ENCODE measurements around the gene TXNDC2. TPM values are rescaled to one million over a fixed set of nuclear protein-coding genes. Genes with fewer than 3 reads are reported as not detected.
"Not testable (repeated sequence)": the region's sequence is repeated elsewhere in the genome, so short reads cannot be mapped to it uniquely, and the experiment has no call there.

TXNDC2 gene
- polyA plus RNA-seq, 4 donors, result 0.03 to 0.10 TPM; not detected in 2

DNA sequence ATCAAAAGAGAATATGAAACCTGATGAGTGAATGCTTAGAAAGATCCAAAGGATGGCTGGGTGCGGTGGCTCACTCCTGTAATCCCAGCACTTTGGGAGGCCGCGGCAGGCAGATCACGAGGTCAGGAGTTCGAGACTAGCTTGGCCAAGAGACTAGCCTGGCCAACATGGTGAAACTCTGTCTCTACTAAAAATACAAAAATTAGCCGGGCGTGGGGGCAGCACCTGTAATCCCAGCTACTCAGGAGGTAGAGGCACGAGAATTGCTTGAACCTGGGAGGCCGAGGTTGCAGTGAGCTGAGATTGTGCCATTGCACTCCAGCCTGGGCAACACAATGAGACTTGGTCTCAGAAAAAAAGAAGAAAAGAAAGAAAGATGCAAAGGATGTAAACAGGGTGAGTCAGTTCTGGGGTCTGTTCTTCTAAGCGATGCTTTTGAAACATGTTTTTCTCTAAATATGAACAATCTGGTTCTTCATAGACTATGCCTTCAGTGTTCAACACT is 12.1 kb downstream of the TXNDC2 start:
- not testable (repeated sequence) for H3K27me3 ChIP-seq (ENCODE audit: control insufficient read depth in 3 of 3, insufficient read depth in 3 of 3, low read length in 3 of 3); H3K9me3 ChIP-seq (ENCODE audit: control insufficient read depth in 2 of 2, insufficient read depth in 1 of 2, low read depth in 1 of 2, low read length in 1 of 2); DNase-seq; H3K4me3 ChIP-seq (ENCODE audit: low read depth in 1 of 3, low read length in 3 of 3); H3K36me3 ChIP-seq (ENCODE audit: control insufficient read depth in 3 of 3, insufficient read depth in 2 of 3, low read depth in 1 of 3, low read length in 3 of 3); FAIRE-seq; H3K27ac ChIP-seq (ENCODE audit: low read depth in 1 of 3, low read length in 2 of 3); H3K4me1 ChIP-seq (ENCODE audit: control insufficient read depth in 3 of 3, insufficient read depth in 2 of 3, low read depth in 1 of 3, low read length in 2 of 3)
- 92 to 96% (median 95%) methylated on average over 10 of the region's 10 CpGs for WGBS, 3 donors

DNA sequence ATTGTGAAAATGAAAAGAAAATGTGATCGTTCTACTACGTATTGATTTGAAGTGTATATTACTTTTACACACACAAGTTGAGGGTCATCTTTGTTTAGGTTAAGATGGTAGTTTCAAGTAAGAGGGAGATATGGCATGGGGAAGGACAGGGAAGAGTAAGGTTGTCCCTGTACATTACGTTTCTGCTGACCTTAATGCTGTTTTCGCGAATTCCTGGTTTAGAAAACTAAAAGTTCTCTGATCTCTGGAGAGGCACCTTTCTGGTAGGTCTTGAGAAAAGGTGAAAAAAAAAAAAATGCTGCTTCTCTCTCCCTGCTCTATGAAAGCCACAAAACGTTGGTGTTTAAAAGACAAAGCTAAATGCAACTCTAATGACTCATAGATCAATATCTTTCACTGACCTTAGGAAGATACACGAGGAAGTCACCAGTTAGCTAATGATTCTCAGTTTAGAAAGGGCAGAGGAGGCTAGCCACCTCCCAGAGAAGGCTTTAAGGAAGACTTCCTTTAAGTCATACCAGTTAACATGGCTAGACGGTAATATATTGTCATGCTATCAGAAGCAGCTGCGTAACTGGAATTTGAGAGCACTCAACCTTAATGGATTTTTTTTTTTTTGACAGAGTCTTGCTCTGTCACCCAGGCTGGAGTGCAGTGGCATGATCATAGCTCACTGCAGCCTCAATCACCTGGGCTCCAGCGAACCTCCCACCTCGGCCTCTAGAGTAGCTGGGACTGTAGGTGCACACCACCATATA is 13.2 kb downstream of the TXNDC2 start:
- FAIRE-seq (no peak), DNase-seq (peak; percentile 63 to 79)
- WGBS, 3 donors, result 63 to 66% (median 64%) methylated on average over 11 of the region's 11 CpGs
- peak overlapping the region in 1 of 3 donors; percentile 14 for H3K27ac ChIP-seq (ENCODE audit: low read depth in 1 of 3, low read length in 2 of 3)
- no peak overlapping the region for H3K4me3 ChIP-seq (ENCODE audit: low read depth in 1 of 3, low read length in 3 of 3)
- H3K27me3 ChIP-seq (ENCODE audit: control insufficient read depth in 3 of 3, insufficient read depth in 3 of 3, low read length in 3 of 3), result no peaks in the 10 kb centered on the region
- H3K9me3 ChIP-seq (ENCODE audit: control insufficient read depth in 2 of 2, insufficient read depth in 1 of 2, low read depth in 1 of 2, low read length in 1 of 2), result no peaks in the 10 kb centered on the region
- peaks cover 0 to 2% (median 2%) of the 10 kb centered on the region in 3 donors for H3K4me1 ChIP-seq (ENCODE audit: control insufficient read depth in 3 of 3, insufficient read depth in 2 of 3, low read depth in 1 of 3, low read length in 2 of 3)
- no peaks in the 10 kb centered on the region for H3K36me3 ChIP-seq (ENCODE audit: control insufficient read depth in 3 of 3, insufficient read depth in 2 of 3, low read depth in 1 of 3, low read length in 3 of 3)

DNA sequence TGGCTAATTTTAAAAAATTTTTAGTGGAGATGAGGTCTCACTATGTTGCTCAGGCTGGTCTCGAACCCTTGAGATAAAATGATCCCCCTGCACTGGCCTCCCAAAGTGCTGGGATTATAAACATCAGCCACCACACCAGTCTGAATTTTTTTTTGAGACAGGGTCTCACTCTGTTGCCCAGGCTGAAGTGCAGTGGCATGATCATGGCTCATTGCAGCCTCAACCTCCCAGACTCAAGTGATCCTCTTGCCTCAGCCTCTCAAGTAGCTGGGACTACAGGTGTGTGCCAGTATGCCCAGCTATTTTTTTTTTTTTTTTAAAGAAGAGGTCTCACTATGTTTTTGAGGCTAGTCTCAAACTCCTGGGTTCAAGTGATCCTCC is 13.8 kb downstream of the TXNDC2 start:
- not testable (repeated sequence) for H3K4me3 ChIP-seq (ENCODE audit: low read depth in 1 of 3, low read length in 3 of 3); DNase-seq; H3K36me3 ChIP-seq (ENCODE audit: control insufficient read depth in 3 of 3, insufficient read depth in 2 of 3, low read depth in 1 of 3, low read length in 3 of 3); H3K27me3 ChIP-seq (ENCODE audit: control insufficient read depth in 3 of 3, insufficient read depth in 3 of 3, low read length in 3 of 3); H3K9me3 ChIP-seq (ENCODE audit: control insufficient read depth in 2 of 2, insufficient read depth in 1 of 2, low read depth in 1 of 2, low read length in 1 of 2); FAIRE-seq; H3K27ac ChIP-seq (ENCODE audit: low read depth in 1 of 3, low read length in 2 of 3); H3K4me1 ChIP-seq (ENCODE audit: control insufficient read depth in 3 of 3, insufficient read depth in 2 of 3, low read depth in 1 of 3, low read length in 2 of 3)
- 84 to 95% (median 91%) methylated on average over 1 of the region's 1 CpG for WGBS, 3 donors

DNA sequence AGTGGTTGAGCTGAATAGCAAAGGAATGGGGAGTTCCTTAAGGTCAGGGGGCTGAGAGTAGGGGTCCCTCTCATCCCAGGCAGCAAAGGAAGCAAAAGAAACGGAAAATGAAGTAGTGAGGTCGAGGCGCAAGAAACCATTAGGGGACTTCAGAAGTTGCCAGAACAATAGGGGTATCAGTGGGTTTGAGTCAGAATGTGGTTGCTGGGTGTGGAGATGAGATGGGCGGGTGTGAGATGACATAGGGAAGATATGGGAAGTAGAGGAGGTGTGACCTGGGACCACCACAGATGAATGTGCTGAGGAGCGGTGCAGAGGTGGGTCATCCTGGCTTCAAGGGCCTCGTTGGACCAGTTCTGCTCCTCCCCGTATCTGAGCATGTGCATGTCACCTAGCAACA is 14.9 kb downstream of the TXNDC2 start:
- Histone ChIP-seq H3K36me3 (ENCODE audit: control insufficient read depth in 3 of 3, insufficient read depth in 2 of 3, low read depth in 1 of 3, low read length in 3 of 3) (no peaks in the 10 kb centered on the region), H3K27me3 (ENCODE audit: control insufficient read depth in 3 of 3, insufficient read depth in 3 of 3, low read length in 3 of 3) (peaks cover 0 to 1% (median 0%) of the 10 kb centered on the region in 3 donors), H3K4me1 (ENCODE audit: control insufficient read depth in 3 of 3, insufficient read depth in 2 of 3, low read depth in 1 of 3, low read length in 2 of 3) (peaks cover 0 to 2% (median 0%) of the 10 kb centered on the region in 3 donors), H3K9me3 (ENCODE audit: control insufficient read depth in 2 of 2, insufficient read depth in 1 of 2, low read depth in 1 of 2, low read length in 1 of 2) (no peaks in the 10 kb centered on the region), H3K27ac (ENCODE audit: low read depth in 1 of 3, low read length in 2 of 3) (no peak overlapping the region), H3K4me3 (ENCODE audit: low read depth in 1 of 3, low read length in 3 of 3) (no peak overlapping the region)
- FAIRE-seq, result no peak
- DNase-seq, result no peak
- 87 to 91% (median 89%) methylated on average over 7 of the region's 7 CpGs for WGBS, 3 donors

DNA sequence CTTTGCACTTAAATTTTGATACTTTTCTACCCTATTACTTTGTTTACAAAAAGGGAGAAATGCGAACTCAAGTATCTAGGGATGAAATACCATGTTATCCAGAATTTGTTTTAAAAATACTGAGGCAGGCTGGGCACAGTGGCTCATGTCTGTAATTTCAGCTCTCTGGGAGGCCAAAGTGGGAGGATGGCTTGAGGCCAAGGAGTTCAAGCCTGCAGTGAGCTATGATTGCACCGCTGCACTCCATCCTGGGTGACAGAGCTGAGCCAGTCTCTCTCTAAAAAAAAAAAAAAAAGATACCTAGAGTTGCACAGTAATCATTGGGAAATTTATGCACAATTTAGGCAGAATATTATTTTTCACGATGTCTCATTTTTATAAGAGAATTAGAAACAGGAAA is 15.6 kb downstream of the TXNDC2 start:
- FAIRE-seq (no peak), DNase-seq (no peak)
- peaks cover 0 to 2% (median 0%) of the 10 kb centered on the region in 3 donors for H3K4me1 ChIP-seq (ENCODE audit: control insufficient read depth in 3 of 3, insufficient read depth in 2 of 3, low read depth in 1 of 3, low read length in 2 of 3)
- H3K9me3 ChIP-seq (ENCODE audit: control insufficient read depth in 2 of 2, insufficient read depth in 1 of 2, low read depth in 1 of 2, low read length in 1 of 2), result no peaks in the 10 kb centered on the region
- WGBS, 3 donors, result 87 to 96% (median 94%) methylated on average over 3 of the region's 3 CpGs
- H3K36me3 ChIP-seq (ENCODE audit: control insufficient read depth in 3 of 3, insufficient read depth in 2 of 3, low read depth in 1 of 3, low read length in 3 of 3), result no peaks in the 10 kb centered on the region
- peaks cover 0 to 1% (median 0%) of the 10 kb centered on the region in 3 donors for H3K27me3 ChIP-seq (ENCODE audit: control insufficient read depth in 3 of 3, insufficient read depth in 3 of 3, low read length in 3 of 3)
- H3K27ac ChIP-seq (ENCODE audit: low read depth in 1 of 3, low read length in 2 of 3), result no peak overlapping the region
- no peak overlapping the region for H3K4me3 ChIP-seq (ENCODE audit: low read depth in 1 of 3, low read length in 3 of 3)

DNA sequence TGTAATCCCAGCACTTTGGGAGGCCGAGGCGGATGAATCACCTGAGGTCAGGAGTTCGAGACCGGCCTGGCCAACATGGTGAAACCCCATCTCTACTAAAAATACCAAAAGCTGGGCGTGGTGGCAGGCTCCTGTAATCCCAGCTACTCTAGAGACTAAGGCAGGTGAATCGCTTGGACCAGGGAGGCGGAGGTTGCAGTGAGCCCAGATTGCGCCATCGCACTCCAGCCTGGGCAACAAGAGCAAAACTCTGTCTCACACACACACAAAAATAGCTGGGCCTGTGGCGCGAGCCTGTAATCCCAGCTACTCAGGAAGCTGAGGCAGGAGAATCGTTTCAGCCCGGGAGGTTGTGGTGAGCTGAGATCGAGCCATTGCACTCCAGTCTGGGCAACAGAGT is 16.5 kb downstream of the TXNDC2 start:
- H3K9me3 ChIP-seq (ENCODE audit: control insufficient read depth in 2 of 2, insufficient read depth in 1 of 2, low read depth in 1 of 2, low read length in 1 of 2); H3K4me1 ChIP-seq (ENCODE audit: control insufficient read depth in 3 of 3, insufficient read depth in 2 of 3, low read depth in 1 of 3, low read length in 2 of 3); H3K36me3 ChIP-seq (ENCODE audit: control insufficient read depth in 3 of 3, insufficient read depth in 2 of 3, low read depth in 1 of 3, low read length in 3 of 3); FAIRE-seq; H3K4me3 ChIP-seq (ENCODE audit: low read depth in 1 of 3, low read length in 3 of 3); DNase-seq; H3K27me3 ChIP-seq (ENCODE audit: control insufficient read depth in 3 of 3, insufficient read depth in 3 of 3, low read length in 3 of 3); H3K27ac ChIP-seq (ENCODE audit: low read depth in 1 of 3, low read length in 2 of 3): not testable (repeated sequence)
- 92 to 95% (median 93%) methylated on average over 14 of the region's 14 CpGs for WGBS, 3 donors

DNA sequence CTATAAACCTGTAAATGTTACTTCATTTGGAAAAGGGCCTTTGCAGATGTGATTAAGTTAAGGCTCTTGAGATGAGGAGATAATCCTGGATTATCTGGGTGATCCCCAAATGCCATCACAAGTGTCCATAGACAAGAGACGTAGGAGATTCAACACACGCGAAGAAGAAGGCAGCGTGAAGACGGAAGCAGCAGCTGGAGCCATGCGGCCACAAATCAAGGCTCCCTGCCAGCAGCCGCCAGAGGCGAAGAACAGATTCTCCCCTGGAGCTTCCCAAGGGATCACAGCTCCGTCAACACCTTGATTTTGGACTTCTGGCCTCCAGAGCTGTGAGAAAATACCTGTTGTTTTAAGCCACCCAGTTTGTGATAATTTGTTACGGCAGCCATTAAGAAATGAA is 17.1 kb downstream of the TXNDC2 start:
- H3K4me1 ChIP-seq (ENCODE audit: control insufficient read depth in 3 of 3, insufficient read depth in 2 of 3, low read depth in 1 of 3, low read length in 2 of 3), result peaks cover 0 to 2% (median 0%) of the 10 kb centered on the region in 3 donors
- peaks cover 0 to 1% (median 0%) of the 10 kb centered on the region in 3 donors for H3K27me3 ChIP-seq (ENCODE audit: control insufficient read depth in 3 of 3, insufficient read depth in 3 of 3, low read length in 3 of 3)
- 78 to 89% (median 88%) methylated on average over 10 of the region's 10 CpGs for WGBS, 3 donors
- no peak for FAIRE-seq
- H3K27ac ChIP-seq (ENCODE audit: low read depth in 1 of 3, low read length in 2 of 3), result no peak overlapping the region
- DNase-seq, result no peak
- no peak overlapping the region for H3K4me3 ChIP-seq (ENCODE audit: low read depth in 1 of 3, low read length in 3 of 3)
- peaks cover 0 to 1% of the 10 kb centered on the region in 2 donors for H3K9me3 ChIP-seq (ENCODE audit: control insufficient read depth in 2 of 2, insufficient read depth in 1 of 2, low read depth in 1 of 2, low read length in 1 of 2)
- no peaks in the 10 kb centered on the region for H3K36me3 ChIP-seq (ENCODE audit: control insufficient read depth in 3 of 3, insufficient read depth in 2 of 3, low read depth in 1 of 3, low read length in 3 of 3)

DNA sequence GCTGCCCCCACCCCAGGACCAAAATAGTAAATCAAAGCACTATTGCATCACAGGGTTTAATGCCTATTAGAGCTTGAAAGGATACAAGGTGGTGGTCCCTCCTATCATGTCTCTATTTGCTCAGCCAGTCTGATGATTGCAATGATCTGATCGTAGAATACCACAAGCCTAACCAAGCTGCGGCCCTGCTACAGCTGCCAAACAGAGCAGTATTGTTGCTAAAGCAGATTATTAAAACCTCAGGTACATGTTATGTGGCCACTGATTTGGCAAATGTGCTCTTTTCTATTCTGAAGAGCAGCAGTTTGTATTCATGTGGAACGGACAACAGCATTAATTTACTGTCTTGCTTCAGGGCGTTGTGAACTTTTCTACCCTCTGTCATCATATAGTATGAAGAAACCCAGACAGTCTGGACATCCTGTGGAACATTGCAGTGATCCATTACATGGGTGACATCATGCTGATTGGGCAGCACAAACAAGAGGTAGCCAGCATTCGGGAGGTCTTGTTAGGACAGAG is 19.7 kb downstream of the TXNDC2 start:
- H3K9me3 ChIP-seq (ENCODE audit: control insufficient read depth in 2 of 2, insufficient read depth in 1 of 2, low read depth in 1 of 2, low read length in 1 of 2), result peaks cover 0 to 1% of the 10 kb centered on the region in 2 donors

More for the DNA sequence above, 19.7 kb downstream of the TXNDC2 start:
- no peak overlapping the region for H3K27ac ChIP-seq (ENCODE audit: low read depth in 1 of 3, low read length in 2 of 3)
- H3K36me3 ChIP-seq (ENCODE audit: control insufficient read depth in 3 of 3, insufficient read depth in 2 of 3, low read depth in 1 of 3, low read length in 3 of 3), result no peaks in the 10 kb centered on the region
- FAIRE-seq (no peak), DNase-seq (no peak)
- H3K27me3 ChIP-seq (ENCODE audit: control insufficient read depth in 3 of 3, insufficient read depth in 3 of 3, low read length in 3 of 3), result peaks cover 0 to 1% (median 0%) of the 10 kb centered on the region in 3 donors
- no peak overlapping the region for H3K4me3 ChIP-seq (ENCODE audit: low read depth in 1 of 3, low read length in 3 of 3)
- WGBS, 3 donors, result 69 to 86% (median 79%) methylated on average over 5 of the region's 5 CpGs
- no peaks in the 10 kb centered on the region for H3K4me1 ChIP-seq (ENCODE audit: control insufficient read depth in 3 of 3, insufficient read depth in 2 of 3, low read depth in 1 of 3, low read length in 2 of 3)
